OCI-LY7 (cell line): ENCODE results near the gene MXRA8.

ENCODE experiments used
- CTCF ChIP-seq: fragments of 200-600 bp; sonication (generic); conservative IDR thresholded peaks from 2 replicates; pipeline ENCODE4 v1.5.1; 2014; ENCODE audit warnings: mild to moderate bottlenecking, antibody characterized with exemption, low read length, moderate library complexity, mixed read lengths
- EZH2phosphoT487 ChIP-seq: fragments of 200-600 bp; sonication (generic); IDR thresholded peaks from 2 replicates; pipeline ENCODE4 v1.6.1; 2018; ENCODE audit warnings: low read depth, borderline replicate concordance, mild to moderate bottlenecking, mixed run types, antibody characterized with exemption, low read length, moderate library complexity, mixed read lengths

GRCh38 chr1:1307261-1307922, 51.0 kb downstream of the MXRA8 start:
- no peak for TF ChIP-seq CTCF
- no peak for TF ChIP-seq EZH2phosphoT487
